Measurements from ENCODE around the gene ENPP3.

DNA sequence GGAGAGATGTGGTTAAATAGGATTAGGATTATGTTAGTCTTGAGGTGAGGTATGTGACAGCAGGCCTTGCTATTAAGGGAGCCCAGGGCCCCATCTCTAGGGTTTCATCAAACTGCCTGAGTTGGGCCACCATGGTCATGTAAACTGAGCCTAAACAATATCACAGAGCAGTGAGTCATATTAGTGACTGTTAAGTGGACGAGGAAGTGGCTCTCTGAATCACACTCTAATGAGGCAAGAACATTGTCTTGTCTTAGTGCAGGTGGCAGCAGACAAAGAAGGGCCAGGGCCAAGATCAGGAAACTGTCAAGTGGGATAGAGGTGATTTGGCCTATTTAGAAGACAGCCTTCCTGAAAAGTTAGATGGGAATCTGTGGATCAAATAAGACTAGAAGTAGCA lies 23.1 kb downstream of the ENPP3 start:
- TF ChIP-seq, protein P1, sequence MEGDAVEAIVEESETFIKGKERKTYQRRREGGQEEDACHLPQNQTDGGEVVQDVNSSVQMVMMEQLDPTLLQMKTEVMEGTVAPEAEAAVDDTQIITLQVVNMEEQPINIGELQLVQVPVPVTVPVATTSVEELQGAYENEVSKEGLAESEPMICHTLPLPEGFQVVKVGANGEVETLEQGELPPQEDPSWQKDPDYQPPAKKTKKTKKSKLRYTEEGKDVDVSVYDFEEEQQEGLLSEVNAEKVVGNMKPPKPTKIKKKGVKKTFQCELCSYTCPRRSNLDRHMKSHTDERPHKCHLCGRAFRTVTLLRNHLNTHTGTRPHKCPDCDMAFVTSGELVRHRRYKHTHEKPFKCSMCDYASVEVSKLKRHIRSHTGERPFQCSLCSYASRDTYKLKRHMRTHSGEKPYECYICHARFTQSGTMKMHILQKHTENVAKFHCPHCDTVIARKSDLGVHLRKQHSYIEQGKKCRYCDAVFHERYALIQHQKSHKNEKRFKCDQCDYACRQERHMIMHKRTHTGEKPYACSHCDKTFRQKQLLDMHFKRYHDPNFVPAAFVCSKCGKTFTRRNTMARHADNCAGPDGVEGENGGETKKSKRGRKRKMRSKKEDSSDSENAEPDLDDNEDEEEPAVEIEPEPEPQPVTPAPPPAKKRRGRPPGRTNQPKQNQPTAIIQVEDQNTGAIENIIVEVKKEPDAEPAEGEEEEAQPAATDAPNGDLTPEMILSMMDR (IDR thresholded peaks at IDR 0.05) = no peak
- no peak for TF ChIP-seq TEAD1 (CRISPR knock-in tag; IDR thresholded peaks at IDR 0.05)
- TF ChIP-seq SP1 (CRISPR knock-in tag; conservative IDR thresholded peaks at IDR 0.05) = no peak
- no peak for TF ChIP-seq ZNF121 (CRISPR knock-in tag; IDR thresholded peaks at IDR 0.05)
- no peak for TF ChIP-seq GABPB1 (CRISPR knock-in tag; IDR thresholded peaks at IDR 0.05)
- TF ChIP-seq FOXK1 (CRISPR knock-in tag; IDR thresholded peaks at IDR 0.05) = no peak
- TF ChIP-seq, protein P2, sequence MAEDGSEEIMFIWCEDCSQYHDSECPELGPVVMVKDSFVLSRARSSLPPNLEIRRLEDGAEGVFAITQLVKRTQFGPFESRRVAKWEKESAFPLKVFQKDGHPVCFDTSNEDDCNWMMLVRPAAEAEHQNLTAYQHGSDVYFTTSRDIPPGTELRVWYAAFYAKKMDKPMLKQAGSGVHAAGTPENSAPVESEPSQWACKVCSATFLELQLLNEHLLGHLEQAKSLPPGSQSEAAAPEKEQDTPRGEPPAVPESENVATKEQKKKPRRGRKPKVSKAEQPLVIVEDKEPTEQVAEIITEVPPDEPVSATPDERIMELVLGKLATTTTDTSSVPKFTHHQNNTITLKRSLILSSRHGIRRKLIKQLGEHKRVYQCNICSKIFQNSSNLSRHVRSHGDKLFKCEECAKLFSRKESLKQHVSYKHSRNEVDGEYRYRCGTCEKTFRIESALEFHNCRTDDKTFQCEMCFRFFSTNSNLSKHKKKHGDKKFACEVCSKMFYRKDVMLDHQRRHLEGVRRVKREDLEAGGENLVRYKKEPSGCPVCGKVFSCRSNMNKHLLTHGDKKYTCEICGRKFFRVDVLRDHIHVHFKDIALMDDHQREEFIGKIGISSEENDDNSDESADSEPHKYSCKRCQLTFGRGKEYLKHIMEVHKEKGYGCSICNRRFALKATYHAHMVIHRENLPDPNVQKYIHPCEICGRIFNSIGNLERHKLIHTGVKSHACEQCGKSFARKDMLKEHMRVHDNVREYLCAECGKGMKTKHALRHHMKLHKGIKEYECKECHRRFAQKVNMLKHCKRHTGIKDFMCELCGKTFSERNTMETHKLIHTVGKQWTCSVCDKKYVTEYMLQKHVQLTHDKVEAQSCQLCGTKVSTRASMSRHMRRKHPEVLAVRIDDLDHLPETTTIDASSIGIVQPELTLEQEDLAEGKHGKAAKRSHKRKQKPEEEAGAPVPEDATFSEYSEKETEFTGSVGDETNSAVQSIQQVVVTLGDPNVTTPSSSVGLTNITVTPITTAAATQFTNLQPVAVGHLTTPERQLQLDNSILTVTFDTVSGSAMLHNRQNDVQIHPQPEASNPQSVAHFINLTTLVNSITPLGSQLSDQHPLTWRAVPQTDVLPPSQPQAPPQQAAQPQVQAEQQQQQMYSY (CRISPR knock-in tag; IDR thresholded peaks at IDR 0.05) = no peak
- TF ChIP-seq, protein P3, sequence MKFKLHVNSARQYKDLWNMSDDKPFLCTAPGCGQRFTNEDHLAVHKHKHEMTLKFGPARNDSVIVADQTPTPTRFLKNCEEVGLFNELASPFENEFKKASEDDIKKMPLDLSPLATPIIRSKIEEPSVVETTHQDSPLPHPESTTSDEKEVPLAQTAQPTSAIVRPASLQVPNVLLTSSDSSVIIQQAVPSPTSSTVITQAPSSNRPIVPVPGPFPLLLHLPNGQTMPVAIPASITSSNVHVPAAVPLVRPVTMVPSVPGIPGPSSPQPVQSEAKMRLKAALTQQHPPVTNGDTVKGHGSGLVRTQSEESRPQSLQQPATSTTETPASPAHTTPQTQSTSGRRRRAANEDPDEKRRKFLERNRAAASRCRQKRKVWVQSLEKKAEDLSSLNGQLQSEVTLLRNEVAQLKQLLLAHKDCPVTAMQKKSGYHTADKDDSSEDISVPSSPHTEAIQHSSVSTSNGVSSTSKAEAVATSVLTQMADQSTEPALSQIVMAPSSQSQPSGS (CRISPR knock-in tag; IDR thresholded peaks at IDR 0.05; ENCODE audit: borderline replicate concordance, low read depth) = no peak
- TF ChIP-seq, protein P4, sequence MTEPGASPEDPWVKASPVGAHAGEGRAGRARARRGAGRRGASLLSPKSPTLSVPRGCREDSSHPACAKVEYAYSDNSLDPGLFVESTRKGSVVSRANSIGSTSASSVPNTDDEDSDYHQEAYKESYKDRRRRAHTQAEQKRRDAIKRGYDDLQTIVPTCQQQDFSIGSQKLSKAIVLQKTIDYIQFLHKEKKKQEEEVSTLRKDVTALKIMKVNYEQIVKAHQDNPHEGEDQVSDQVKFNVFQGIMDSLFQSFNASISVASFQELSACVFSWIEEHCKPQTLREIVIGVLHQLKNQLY (CRISPR knock-in tag; IDR thresholded peaks at IDR 0.05) = no peak
- no peak for TF ChIP-seq ELF4 (CRISPR knock-in tag; IDR thresholded peaks at IDR 0.05; ENCODE audit: low read depth)
- TF ChIP-seq NR2C2 (CRISPR knock-in tag; IDR thresholded peaks at IDR 0.05) = no peak
- TF ChIP-seq E2F1 (CRISPR knock-in tag; IDR thresholded peaks at IDR 0.05) = no peak

Measured in WTC11 (cell line).